Nephron progenitor cell (in vitro differentiated cells): ENCODE measurements around the gene WWOX.
A peak's percentile ranks its signal among the peaks of the same experiment; 100 is the strongest.

Experiments
- DNase-seq: peaks from one replicate; pipeline ENCODE4 v3.0.0; 2021
- H3K27ac Mint-ChIP-seq: 2 replicates; pipeline ENCODE4 v1.8.0; 2021; ENCODE audit warnings: mild to moderate bottlenecking, moderate library complexity, mixed read lengths
- H3K27me3 Mint-ChIP-seq: 2 replicates; pipeline ENCODE4 v1.8.0; 2021; ENCODE audit warnings: mild to moderate bottlenecking, low read depth, mixed read lengths; ENCODE audit not compliant: poor library complexity
- H3K36me3 Mint-ChIP-seq: 2 replicates; pipeline ENCODE4 v1.8.0; 2021; ENCODE audit warnings: low read depth, mixed read lengths
- H3K4me1 Mint-ChIP-seq: 2 replicates; pipeline ENCODE4 v1.8.0; 2021; ENCODE audit warnings: mixed read lengths
- H3K4me3 Mint-ChIP-seq: 2 replicates; pipeline ENCODE4 v1.8.0; 2021; ENCODE audit warnings: mild to moderate bottlenecking, moderate library complexity, mixed read lengths
- H3K9me3 Mint-ChIP-seq: 2 replicates; pipeline ENCODE4 v1.8.0; 2021; ENCODE audit warnings: mild to moderate bottlenecking, moderate library complexity, mixed read lengths
- TF ChIP-seq, protein P1 (sequence below): fragments of 200-600 bp; sonication (generic); IDR thresholded peaks from 2 replicates; pipeline ENCODE4 v1.5.0; 2021; ENCODE audit warnings: antibody characterized with exemption

WWOX gene

DNA sequence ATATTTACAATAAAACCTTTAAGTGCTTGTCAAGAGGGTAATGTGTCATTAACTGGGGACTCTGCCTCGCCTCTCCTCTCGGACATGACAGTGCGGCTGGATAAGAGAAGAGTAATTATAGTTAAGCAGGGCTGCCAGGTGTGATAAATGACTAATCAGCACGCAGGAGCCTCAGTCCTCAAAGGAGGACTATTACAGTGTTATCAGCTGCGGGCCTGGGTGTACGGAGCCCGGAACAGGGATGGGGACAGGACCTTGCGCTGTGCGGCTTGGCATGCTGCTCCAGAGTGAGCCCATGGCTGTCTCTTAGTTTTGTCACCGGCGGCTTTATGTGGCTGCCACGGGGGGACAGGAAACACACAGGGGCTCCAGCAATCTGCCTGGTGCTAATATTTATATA is 893.9 kb downstream of the WWOX start:
- no peak overlapping the region for H3K27ac Mint-ChIP-seq
- DNase-seq = no peak
- no peak overlapping the region for H3K4me3 Mint-ChIP-seq
- peaks cover 84% of the 10 kb centered on the region for H3K4me1 Mint-ChIP-seq
- H3K27me3 Mint-ChIP-seq = peaks cover 12% of the 10 kb centered on the region
- H3K36me3 Mint-ChIP-seq = no peaks in the 10 kb centered on the region
- peaks cover 3% of the 10 kb centered on the region for H3K9me3 Mint-ChIP-seq
- TF ChIP-seq, protein P1, sequence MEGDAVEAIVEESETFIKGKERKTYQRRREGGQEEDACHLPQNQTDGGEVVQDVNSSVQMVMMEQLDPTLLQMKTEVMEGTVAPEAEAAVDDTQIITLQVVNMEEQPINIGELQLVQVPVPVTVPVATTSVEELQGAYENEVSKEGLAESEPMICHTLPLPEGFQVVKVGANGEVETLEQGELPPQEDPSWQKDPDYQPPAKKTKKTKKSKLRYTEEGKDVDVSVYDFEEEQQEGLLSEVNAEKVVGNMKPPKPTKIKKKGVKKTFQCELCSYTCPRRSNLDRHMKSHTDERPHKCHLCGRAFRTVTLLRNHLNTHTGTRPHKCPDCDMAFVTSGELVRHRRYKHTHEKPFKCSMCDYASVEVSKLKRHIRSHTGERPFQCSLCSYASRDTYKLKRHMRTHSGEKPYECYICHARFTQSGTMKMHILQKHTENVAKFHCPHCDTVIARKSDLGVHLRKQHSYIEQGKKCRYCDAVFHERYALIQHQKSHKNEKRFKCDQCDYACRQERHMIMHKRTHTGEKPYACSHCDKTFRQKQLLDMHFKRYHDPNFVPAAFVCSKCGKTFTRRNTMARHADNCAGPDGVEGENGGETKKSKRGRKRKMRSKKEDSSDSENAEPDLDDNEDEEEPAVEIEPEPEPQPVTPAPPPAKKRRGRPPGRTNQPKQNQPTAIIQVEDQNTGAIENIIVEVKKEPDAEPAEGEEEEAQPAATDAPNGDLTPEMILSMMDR = no peak

DNA sequence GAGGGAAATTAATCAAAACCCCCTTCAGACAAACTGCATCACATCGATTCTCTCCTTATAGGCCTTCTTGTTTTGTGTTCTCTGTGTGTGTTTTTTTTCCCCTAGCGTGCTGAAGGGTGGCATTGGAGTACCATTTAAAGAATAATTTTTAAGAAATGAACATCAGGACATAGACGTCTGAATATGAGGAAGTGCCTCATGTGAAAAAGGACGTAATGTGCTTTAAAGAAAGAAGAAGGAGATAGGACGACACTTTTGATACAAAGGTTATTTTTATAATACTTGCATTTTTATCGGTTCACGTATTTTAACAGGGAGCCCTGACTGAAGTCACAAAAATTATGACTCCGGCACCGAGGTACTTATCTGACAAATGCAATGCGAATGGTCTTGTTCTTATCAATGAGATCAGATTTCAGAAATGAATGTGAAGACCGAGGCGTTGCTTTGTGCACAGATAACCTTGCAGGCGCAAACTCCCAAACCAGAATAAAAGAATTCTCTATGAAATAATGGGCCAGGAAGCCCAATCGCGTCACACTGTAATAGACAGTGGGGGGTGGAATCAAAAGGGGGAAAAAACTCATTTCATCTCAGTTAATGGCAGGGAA is 894.8 kb downstream of the WWOX start:
- no peak for DNase-seq
- peak overlapping the region; percentile 27 for H3K27ac Mint-ChIP-seq
- peak overlapping the region; percentile 41 for H3K4me3 Mint-ChIP-seq
- TF ChIP-seq, protein P1 = no peak
- H3K9me3 Mint-ChIP-seq = peaks cover 3% of the 10 kb centered on the region
- H3K27me3 Mint-ChIP-seq = peaks cover 9% of the 10 kb centered on the region
- H3K4me1 Mint-ChIP-seq = peaks cover 75% of the 10 kb centered on the region
- H3K36me3 Mint-ChIP-seq = no peaks in the 10 kb centered on the region

DNA sequence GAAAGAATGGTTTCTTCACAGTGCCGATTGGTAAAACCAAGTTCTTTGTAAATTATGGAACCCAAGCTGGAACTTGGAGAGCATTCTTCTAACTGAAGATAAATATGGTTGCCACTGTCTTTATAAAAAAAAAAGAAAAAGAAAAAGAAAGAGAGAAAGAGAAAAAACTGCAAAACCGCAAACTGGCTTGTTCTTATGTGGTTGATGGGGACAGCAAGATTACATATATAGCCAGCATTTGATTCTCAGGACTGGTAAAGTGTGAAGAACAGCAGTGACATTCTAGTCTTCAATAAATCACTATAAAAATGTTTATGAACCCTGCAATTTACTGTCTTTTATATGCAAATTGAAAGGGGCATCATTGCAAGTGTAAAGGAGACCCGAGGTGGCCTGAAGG is 896.0 kb downstream of the WWOX start:
- Mint-ChIP-seq H3K36me3 (no peaks in the 10 kb centered on the region), H3K4me3 (no peak overlapping the region), H3K9me3 (peaks cover 7% of the 10 kb centered on the region), H3K27ac (no peak overlapping the region), H3K4me1 (peaks cover 63% of the 10 kb centered on the region), H3K27me3 (peaks cover 9% of the 10 kb centered on the region)
- no peak for DNase-seq
- TF ChIP-seq, protein P1 = no peak

DNA sequence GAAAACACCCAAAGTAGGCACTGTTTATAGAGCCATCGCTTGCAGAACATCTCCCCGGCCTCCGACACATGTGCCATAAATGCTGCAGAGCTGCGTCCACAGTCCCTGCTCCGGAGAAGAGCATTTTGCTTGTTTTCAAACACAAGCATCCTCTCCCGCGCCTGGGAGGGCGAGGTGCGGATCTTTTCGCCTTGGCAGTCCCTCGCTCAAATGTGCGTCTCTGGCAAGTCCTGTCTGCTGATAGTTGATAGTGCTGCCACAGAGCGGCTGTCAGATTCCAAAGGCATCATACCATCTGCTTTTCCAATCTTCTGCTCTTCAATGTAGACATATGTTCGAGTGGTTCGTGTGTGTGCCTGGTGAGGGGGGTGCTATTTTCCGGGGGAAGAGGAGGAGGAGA is 897.3 kb downstream of the WWOX start:
- TF ChIP-seq, protein P1 = no peak
- no peak for DNase-seq
- H3K9me3 Mint-ChIP-seq = peaks cover 7% of the 10 kb centered on the region
- no peak overlapping the region for H3K27ac Mint-ChIP-seq
- H3K4me1 Mint-ChIP-seq = peaks cover 67% of the 10 kb centered on the region
- no peaks in the 10 kb centered on the region for H3K36me3 Mint-ChIP-seq
- peaks cover 12% of the 10 kb centered on the region for H3K27me3 Mint-ChIP-seq
- H3K4me3 Mint-ChIP-seq = no peak overlapping the region

DNA sequence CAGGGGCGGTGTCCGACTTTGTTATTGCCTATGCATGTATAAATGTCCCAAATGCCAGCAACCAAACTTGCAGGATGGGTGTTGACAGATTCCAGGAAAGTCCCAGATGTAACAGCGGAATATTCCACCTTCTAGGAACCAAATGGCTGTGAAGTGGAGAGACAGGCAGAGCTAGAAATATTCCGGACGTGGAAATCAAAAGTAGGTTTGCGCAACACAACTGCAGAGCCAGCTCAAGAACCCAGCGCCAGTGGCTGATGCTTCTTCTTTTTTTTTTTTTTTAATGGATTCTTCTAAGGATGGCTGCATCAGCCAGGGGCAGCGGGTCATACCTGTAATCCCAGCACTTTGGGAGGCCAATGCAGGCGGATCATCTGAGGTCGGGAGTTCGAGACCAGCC is 899.4 kb downstream of the WWOX start:
- Mint-ChIP-seq H3K4me3 (no peak overlapping the region), H3K9me3 (peaks cover 4% of the 10 kb centered on the region), H3K27me3 (peaks cover 12% of the 10 kb centered on the region), H3K4me1 (peaks cover 48% of the 10 kb centered on the region), H3K36me3 (no peaks in the 10 kb centered on the region), H3K27ac (no peak overlapping the region)
- TF ChIP-seq, protein P1 = no peak
- DNase-seq = no peak
